DND-41 (cell line): Measurements from ENCODE around the gene HMCN2.

Experiments
- ATAC-seq: fragments of 200-7000 bp; cut with Tn5 transposase; 3 replicates; pipeline ENCODE4 v1.9.1; 2021; ENCODE audit warnings: low read depth; ENCODE audit not compliant: insufficient read depth
- DNase-seq: peaks from one replicate; pipeline ENCODE4 v3.0.0-alpha.2; 2020
- H2AFZ ChIP-seq: 2 replicates; pipeline ENCODE4 v1.6.0; 2012; ENCODE audit warnings: low read depth, low read length
- H3K27ac ChIP-seq: 2 replicates; pipeline ENCODE4 v1.5.1; 2012; ENCODE audit warnings: low read length, inconsistent platforms
- H3K27me3 ChIP-seq: fragments of 200-600 bp; sonication (generic); 2 replicates; pipeline ENCODE4 v1.6.0; 2012; ENCODE audit warnings: low read length, mild to moderate bottlenecking, inconsistent platforms; ENCODE audit not compliant: insufficient read depth, poor library complexity
- H3K36me3 ChIP-seq: 2 replicates; pipeline ENCODE4 v1.5.1; 2012; ENCODE audit warnings: low read length, inconsistent platforms; ENCODE audit not compliant: insufficient read depth
- H3K4me1 ChIP-seq: 2 replicates; pipeline ENCODE4 v1.5.1; 2012; ENCODE audit warnings: mild to moderate bottlenecking, low read length; ENCODE audit not compliant: insufficient read depth
- H3K4me2 ChIP-seq: 2 replicates; pipeline ENCODE4 v1.6.0; 2012; ENCODE audit warnings: mild to moderate bottlenecking, moderate library complexity, low read length, inconsistent platforms; ENCODE audit not compliant: insufficient read depth
- H3K4me3 ChIP-seq, 2 experiments: fragments of 200-600 bp in 1 of 2; shearing (Covaris generic) in 1 of 2; 2 replicates each; pipeline ENCODE4 v1.5.1; 2012 to 2016; ENCODE audit warnings: inconsistent platforms in 2 of 2, low read length in 2 of 2, mild to moderate bottlenecking in 2 of 2, low read depth in 1 of 2, moderate library complexity in 1 of 2
- H3K79me2 ChIP-seq: 2 replicates; pipeline ENCODE4 v1.6.0; 2012; ENCODE audit warnings: low read length, inconsistent platforms; ENCODE audit not compliant: insufficient read depth
- H3K9ac ChIP-seq: 2 replicates; pipeline ENCODE4 v1.6.0; 2012; ENCODE audit warnings: low read depth, mild to moderate bottlenecking, inconsistent platforms, low read length, moderate library complexity
- H3K9me3 ChIP-seq: 2 replicates; pipeline ENCODE4 v1.5.1; 2012; ENCODE audit warnings: low read length, moderate library complexity, mild to moderate bottlenecking, inconsistent platforms; ENCODE audit not compliant: insufficient read depth, severe bottlenecking
- H4K20me1 ChIP-seq: 2 replicates; pipeline ENCODE4 v1.6.0; 2012; ENCODE audit warnings: low read length; ENCODE audit not compliant: insufficient read depth
- EZH2 ChIP-seq: IDR thresholded peaks from 3 replicates; pipeline ENCODE4 v1.6.1; 2012; ENCODE audit warnings: borderline replicate concordance, low read depth, mild to moderate bottlenecking, moderate library complexity, low read length, inconsistent platforms; ENCODE audit not compliant: severe bottlenecking
- TF ChIP-seq, protein P1 (sequence below): IDR thresholded peaks from 2 replicates; pipeline ENCODE4 v1.5.1; 2012; ENCODE audit warnings: borderline replicate concordance, low read length, moderate library complexity, mild to moderate bottlenecking; ENCODE audit not compliant: poor library complexity, severe bottlenecking; ENCODE audit errors: extremely low read depth

The HMCN2 gene

DNA sequence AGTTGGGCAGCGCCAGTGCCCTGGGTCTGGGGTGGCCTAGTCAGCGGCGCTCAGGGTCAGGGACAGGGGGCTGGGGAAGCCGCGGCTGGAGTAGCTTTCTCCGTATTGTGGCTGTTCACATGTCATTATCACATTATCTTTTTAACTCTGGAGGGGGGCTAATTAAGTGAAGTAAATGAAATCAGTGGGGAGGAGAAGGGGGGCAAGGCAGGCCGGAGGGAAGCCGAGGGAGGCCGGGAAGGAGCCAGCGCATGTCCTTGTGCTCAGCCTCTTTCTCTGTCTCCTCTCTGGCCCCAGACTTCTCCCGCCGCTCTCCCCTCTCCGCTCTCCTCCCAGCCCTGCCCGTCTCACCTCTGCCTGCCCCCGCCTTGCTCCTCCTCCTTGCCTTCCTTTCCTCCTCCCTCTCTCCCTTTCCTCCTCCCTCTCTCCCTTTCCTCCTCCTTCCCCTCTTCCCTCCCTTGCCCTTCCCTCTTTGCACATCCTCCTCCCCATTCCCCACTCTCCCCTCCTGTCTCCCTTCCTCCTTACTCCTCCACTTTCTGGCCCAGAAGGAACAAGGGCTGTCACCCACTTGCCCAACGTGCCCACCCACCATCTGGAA lies 217.9 kb downstream of the HMCN2 start:
- Histone ChIP-seq H3K79me2 (no peaks in the 10 kb centered on the region), H2AFZ (no peak overlapping the region), H3K27ac (no peak overlapping the region), H3K27me3 (no peaks in the 10 kb centered on the region), H3K4me3 (no peak overlapping the region), H3K9me3 (no peaks in the 10 kb centered on the region), H3K4me2 (no peak overlapping the region), H3K36me3 (no peaks in the 10 kb centered on the region), H3K4me1 (no peaks in the 10 kb centered on the region), H3K9ac (no peak overlapping the region), H4K20me1 (no peaks in the 10 kb centered on the region)
- TF ChIP-seq, protein P1, sequence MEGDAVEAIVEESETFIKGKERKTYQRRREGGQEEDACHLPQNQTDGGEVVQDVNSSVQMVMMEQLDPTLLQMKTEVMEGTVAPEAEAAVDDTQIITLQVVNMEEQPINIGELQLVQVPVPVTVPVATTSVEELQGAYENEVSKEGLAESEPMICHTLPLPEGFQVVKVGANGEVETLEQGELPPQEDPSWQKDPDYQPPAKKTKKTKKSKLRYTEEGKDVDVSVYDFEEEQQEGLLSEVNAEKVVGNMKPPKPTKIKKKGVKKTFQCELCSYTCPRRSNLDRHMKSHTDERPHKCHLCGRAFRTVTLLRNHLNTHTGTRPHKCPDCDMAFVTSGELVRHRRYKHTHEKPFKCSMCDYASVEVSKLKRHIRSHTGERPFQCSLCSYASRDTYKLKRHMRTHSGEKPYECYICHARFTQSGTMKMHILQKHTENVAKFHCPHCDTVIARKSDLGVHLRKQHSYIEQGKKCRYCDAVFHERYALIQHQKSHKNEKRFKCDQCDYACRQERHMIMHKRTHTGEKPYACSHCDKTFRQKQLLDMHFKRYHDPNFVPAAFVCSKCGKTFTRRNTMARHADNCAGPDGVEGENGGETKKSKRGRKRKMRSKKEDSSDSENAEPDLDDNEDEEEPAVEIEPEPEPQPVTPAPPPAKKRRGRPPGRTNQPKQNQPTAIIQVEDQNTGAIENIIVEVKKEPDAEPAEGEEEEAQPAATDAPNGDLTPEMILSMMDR: no peak
- no peak for TF ChIP-seq EZH2
- no peak for DNase-seq
- ATAC-seq: no peak
